ENCODE data around the gene FAM200C. TPM values are rescaled to one million over a fixed set of nuclear protein-coding genes. Genes with fewer than 3 reads are reported as not detected.

Gene FAM200C
- total RNA-seq, 1 donor from 2014 or later, result 1.1 TPM

DNA sequence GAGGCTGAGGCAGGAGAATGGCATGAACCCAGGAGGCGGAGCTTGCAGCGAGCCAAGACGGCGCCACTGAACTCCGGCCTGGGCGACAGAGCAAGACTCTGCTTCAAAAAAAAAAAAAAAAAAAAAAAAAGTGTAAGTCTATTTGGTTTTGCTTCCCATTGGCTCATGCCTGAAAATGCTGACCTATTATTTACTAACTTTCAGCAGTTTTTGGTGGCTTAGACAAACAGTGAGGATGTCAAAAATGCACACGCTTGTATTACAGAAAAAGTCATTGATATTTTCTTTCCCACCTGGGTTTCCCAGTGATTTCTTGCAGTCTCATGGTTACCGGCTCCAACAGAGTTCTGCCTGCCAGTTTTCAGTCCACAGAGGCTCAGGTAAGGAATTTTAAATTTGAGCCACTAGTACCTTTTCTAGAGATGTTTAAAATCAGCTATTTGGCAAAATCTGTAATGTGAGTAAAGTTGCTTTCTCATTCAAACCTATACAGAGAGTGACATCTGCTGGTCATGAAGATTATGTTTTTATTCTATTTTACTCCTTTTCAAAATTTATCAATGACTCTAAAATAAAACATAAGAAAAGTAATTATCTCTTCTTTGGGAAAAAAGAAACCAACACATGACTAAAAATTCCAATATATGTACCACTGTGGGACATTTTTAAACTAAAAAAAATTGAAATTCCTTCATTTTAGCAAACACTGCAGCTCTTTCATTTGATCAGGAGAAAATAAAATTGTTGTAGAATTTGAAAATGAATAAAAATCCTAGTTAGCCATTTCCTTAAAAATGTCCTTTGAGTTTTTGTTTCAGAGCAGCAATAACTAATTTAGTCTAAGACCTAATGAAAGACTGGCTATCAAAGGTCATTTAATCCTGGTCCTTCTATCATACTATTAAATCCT lies 8.8 kb downstream of the FAM200C start:
- H3K27me3 ChIP-seq (ENCODE audit: control insufficient read depth, insufficient read depth, low read length), result no peaks in the 10 kb centered on the region
- H3K36me3 ChIP-seq (ENCODE audit: control insufficient read depth, insufficient read depth, low read length), result no peaks in the 10 kb centered on the region
- no peak overlapping the region for H3K4me3 ChIP-seq (ENCODE audit: low read depth, low read length)
- DNase-seq (ENCODE audit: low read depth) (peak; percentile 26), FAIRE-seq (no peak)
- peak; percentile 25 for TF ChIP-seq CTCF (IDR thresholded peaks at IDR 0.05; ENCODE audit: insufficient read depth, low read length, severe bottlenecking)

- no peak for TF ChIP-seq CTCF (IDR thresholded peaks at IDR 0.05; ENCODE audit: insufficient read depth, low read length, severe bottlenecking)
- H3K27me3 ChIP-seq (ENCODE audit: control insufficient read depth, insufficient read depth, low read length), result no peaks in the 10 kb centered on the region
- H3K4me3 ChIP-seq (ENCODE audit: low read depth, low read length), result no peak overlapping the region
- H3K36me3 ChIP-seq (ENCODE audit: control insufficient read depth, insufficient read depth, low read length), result no peaks in the 10 kb centered on the region
- FAIRE-seq (no peak), DNase-seq (ENCODE audit: low read depth) (no peak)
These were observed 12.4 kb downstream of the FAM200C start for GRCh38 chr5:160387445-160387844.

DNA sequence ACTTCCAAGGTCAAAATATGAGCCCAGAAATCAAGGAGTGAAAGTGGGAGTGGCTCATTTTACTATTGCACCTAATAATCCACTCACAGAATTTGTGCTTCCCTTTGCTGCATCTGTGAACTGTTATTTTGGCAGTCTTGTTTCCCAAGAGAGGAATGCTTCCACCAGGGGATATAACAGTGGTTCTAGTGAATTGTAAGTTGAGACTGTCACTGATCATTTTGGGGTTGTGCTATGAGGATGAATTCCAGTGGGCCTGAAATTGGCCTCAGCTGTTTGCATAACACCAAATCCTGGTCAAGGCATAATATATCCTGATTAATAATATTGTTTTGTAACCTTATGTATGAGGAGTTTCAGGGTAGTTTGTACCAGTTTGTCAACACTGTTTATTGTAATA lies 14.4 kb downstream of the FAM200C start:
- Histone ChIP-seq H3K4me3 (ENCODE audit: low read depth, low read length) (no peak overlapping the region), H3K36me3 (ENCODE audit: control insufficient read depth, insufficient read depth, low read length) (no peaks in the 10 kb centered on the region), H3K27me3 (ENCODE audit: control insufficient read depth, insufficient read depth, low read length) (peaks cover 2% of the 10 kb centered on the region)
- TF ChIP-seq CTCF (IDR thresholded peaks at IDR 0.05; ENCODE audit: insufficient read depth, low read length, severe bottlenecking), result no peak
- DNase-seq (ENCODE audit: low read depth) (no peak), FAIRE-seq (no peak)

- no peak for DNase-seq (ENCODE audit: low read depth)
These were observed 15.2 kb downstream of the FAM200C start for GRCh38 chr5:160384681-160385080.

DNA sequence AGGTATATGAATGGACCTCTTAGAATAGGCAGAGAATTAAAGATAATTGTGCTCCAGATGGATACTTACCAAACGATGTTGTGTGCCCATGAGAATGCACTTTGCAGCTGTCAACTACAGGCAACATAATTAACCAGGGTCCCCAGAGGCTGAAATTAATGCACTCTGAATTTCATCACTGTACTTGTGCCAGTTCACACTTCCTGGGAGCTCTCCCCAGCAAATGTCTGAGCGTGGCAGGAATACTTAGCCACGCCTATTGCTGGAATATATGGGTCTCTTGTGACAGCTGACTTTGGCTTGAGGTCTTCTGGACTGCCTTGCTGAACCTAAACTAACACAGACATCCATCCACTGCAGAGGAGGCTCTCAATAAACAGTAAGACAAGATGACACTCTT lies 17.5 kb downstream of the FAM200C start:
- peaks cover 2% of the 10 kb centered on the region for H3K27me3 ChIP-seq (ENCODE audit: control insufficient read depth, insufficient read depth, low read length)
- no peak for FAIRE-seq
- TF ChIP-seq CTCF (IDR thresholded peaks at IDR 0.05; ENCODE audit: insufficient read depth, low read length, severe bottlenecking), result no peak
- no peak overlapping the region for H3K4me3 ChIP-seq (ENCODE audit: low read depth, low read length)
- DNase-seq (ENCODE audit: low read depth), result no peak
- no peaks in the 10 kb centered on the region for H3K36me3 ChIP-seq (ENCODE audit: control insufficient read depth, insufficient read depth, low read length)

More at GRCh38 chr5:160384681-160385080, 15.2 kb downstream of the FAM200C start:
- FAIRE-seq, result no peak
- Histone ChIP-seq H3K27me3 (ENCODE audit: control insufficient read depth, insufficient read depth, low read length) (peaks cover 2% of the 10 kb centered on the region), H3K36me3 (ENCODE audit: control insufficient read depth, insufficient read depth, low read length) (no peaks in the 10 kb centered on the region), H3K4me3 (ENCODE audit: low read depth, low read length) (no peak overlapping the region)
- no peak for TF ChIP-seq CTCF (IDR thresholded peaks at IDR 0.05; ENCODE audit: insufficient read depth, low read length, severe bottlenecking)

Measured in bronchial epithelial cell (primary cell).